Ovary (tissue), 9 donors: ENCODE data around the gene CHURC1. TPM values are rescaled to one million over a fixed set of nuclear protein-coding genes. Genes with fewer than 3 reads are reported as not detected.

Experiments used
- DNase-seq, 5 donors: peaks; one replicate each; pipeline ENCODE4 v3.0.0-alpha.2; 2019 to 2020
- H3K27ac ChIP-seq, 2 donors: fragments of 200-600 bp; one replicate each; pipeline versions ENCODE4 v1.5.1 to v1.8.0; 2019 to 2022
- H3K27me3 ChIP-seq: fragments of 200-600 bp; one replicate; pipeline ENCODE4 v1.8.0; 2022
- H3K36me3 ChIP-seq: fragments of 200-600 bp; sonication (generic); one replicate; pipeline ENCODE4 v1.5.1; 2019
- H3K4me1 ChIP-seq: one replicate; pipeline ENCODE4 v1.8.1; 2013; ENCODE audit warnings: mild to moderate bottlenecking, moderate library complexity; ENCODE audit not compliant: insufficient read depth
- H3K4me3 ChIP-seq: fragments of 200-600 bp; sonication (generic); one replicate; pipeline ENCODE4 v1.5.1; 2017
- H3K9me3 ChIP-seq, 2 donors: fragments of 200-600 bp in 1 of 2; sonication (generic) in 1 of 2; one replicate each; pipeline versions ENCODE4 v1.5.1 to v1.8.1; 2013 to 2019; ENCODE audit warnings: mild to moderate bottlenecking in 1 of 2, moderate library complexity in 1 of 2
- CTCF ChIP-seq, 3 donors: fragments of 450-650 bp in 2 of 3; fragments of 200-600 bp in 1 of 3; IDR thresholded peaks; one replicate each; pipeline versions ENCODE4 v1.5.1 to v1.8.0; 2016 to 2022; ENCODE audit warnings: antibody characterized with exemption in 3 of 3, mild to moderate bottlenecking in 1 of 3
- EP300 ChIP-seq: sonication (generic); formaldehyde crosslinking; IDR thresholded peaks from one replicate; pipeline ENCODE4 v1.6.1; 2017; ENCODE audit warnings: antibody characterized with exemption
- POLR2A ChIP-seq: fragments of 450-650 bp; IDR thresholded peaks from one replicate; pipeline ENCODE4 v1.6.1; 2017; ENCODE audit warnings: antibody characterized with exemption, mild to moderate bottlenecking, moderate library complexity
- WGBS, 3 donors: extraction: QIAGEN DNeasy Blood & Tissue Kit in 1 of 3; methylation state at CpG; one replicate each; pipeline versions ENCODE4 v1.1.5 to v1.1.7; 2013 to 2017; 5-methylcytosine and 5-hydroxymethylcytosine counted together
- intact Hi-C, 4 donors: fragments of 100-400 bp; cut with DNase I; formaldehyde crosslinking; loops; one replicate each; pipeline versions ENCODE4 v1.11.0 to v1.15.1; 2022 to 2023
- polyA plus RNA-seq, 2 donors: library from polyadenylated mRNA; stranded (reverse); fragments of 200-250 nt in 1 of 2; fragments of 350-450 nt in 1 of 2; fragmentation: Illumina TruSeq in 1 of 2; extraction: RNeasy Lipid Tissue Mini Kit (QIAGEN cat#74804) in 1 of 2; gene quantifications; one replicate each; pipeline ENCODE4 v1.2.3, GENCODE V29; 2013 to 2014
- total RNA-seq, 7 donors: library from RNA; depleted of rRNA in 2 of 7; stranded (reverse); fragments of >200 nt in 2 of 7; fragmentation: NEBNext Ultra II Directional in 3 of 7; extraction: Animal tissue kit (Norgen Biotek cat#: 25700) in 3 of 7; gene quantifications; one replicate each; pipeline versions ENCODE4 v1.1.0 to v1.2.4, GENCODE V29; 2016 to 2023
- donor health status: DM: no; HTN: no; CAD: no; lungs with moderate emphysema.
- donor health status: DM: no; HTN: no; CAD: no.
- donor health status: Bipolar disorder and iron deficiency.
- donor health status: DM: yes; HTN: yes; CAD: no.
- donor health status: DM: no; HTN: no; CAD: no.
- donor health status: DM: yes; HTN: yes; CAD: no.

CHURC1 gene
- total and polyA plus RNA-seq, 9 donors: 50.1 to 126 (median 66.8) TPM

- H3K4me3 ChIP-seq: no peak overlapping the region
- H3K4me1 ChIP-seq: no peaks in the 10 kb centered on the region
- 85 to 93% (median 86%) methylated on average over 4 of the region's 4 CpGs for WGBS, 3 donors
- intact Hi-C loops: no loop called here
- DNase-seq: no peak
- no peak overlapping the region for H3K27ac ChIP-seq
- no peaks in the 10 kb centered on the region for H3K36me3 ChIP-seq
- no peaks in the 10 kb centered on the region for H3K9me3 ChIP-seq
- H3K27me3 ChIP-seq: no peaks in the 10 kb centered on the region
- TF ChIP-seq EP300 (no peak), CTCF (IDR thresholded peaks at IDR 0.05) (no peak), POLR2A (no peak)
These were observed 22.9 kb upstream of the CHURC1 start for GRCh38 chr14:64891173-64891838.

GRCh38 chr14:64891839-64892375, 22.3 kb upstream of the CHURC1 start:
- no peak for DNase-seq
- Histone ChIP-seq H3K4me1 (no peaks in the 10 kb centered on the region), H3K4me3 (no peak overlapping the region), H3K36me3 (no peaks in the 10 kb centered on the region), H3K27me3 (no peaks in the 10 kb centered on the region), H3K9me3 (no peaks in the 10 kb centered on the region), H3K27ac (no peak overlapping the region)
- no peak for TF ChIP-seq EP300
- TF ChIP-seq CTCF (IDR thresholded peaks at IDR 0.05): no peak
- no peak for TF ChIP-seq POLR2A
- intact Hi-C loops: no loop called here
- 38 to 47% (median 44%) methylated on average over 2 of the region's 2 CpGs for WGBS, 3 donors

GRCh38 chr14:64899958-64900357, 14.3 kb upstream of the CHURC1 start:
- WGBS, 3 donors: 69 to 78% (median 70%) methylated on average over 1 of the region's 1 CpG

GRCh38 chr14:64906022-64906421, 8.2 kb upstream of the CHURC1 start:
- no peaks in the 10 kb centered on the region for H3K9me3 ChIP-seq
- no peak overlapping the region for H3K27ac ChIP-seq
- 51 to 63% (median 58%) methylated on average over 6 of the region's 6 CpGs for WGBS, 3 donors
- no peak overlapping the region for H3K4me3 ChIP-seq
- no peaks in the 10 kb centered on the region for H3K36me3 ChIP-seq
- no peak for TF ChIP-seq CTCF (IDR thresholded peaks at IDR 0.05)
- TF ChIP-seq EP300: no peak
- TF ChIP-seq POLR2A: no peak
- intact Hi-C loops: no loop called here
- no peaks in the 10 kb centered on the region for H3K27me3 ChIP-seq
- DNase-seq: no peak
- no peaks in the 10 kb centered on the region for H3K4me1 ChIP-seq

More at GRCh38 chr14:64899958-64900357, 14.3 kb upstream of the CHURC1 start:
- Histone ChIP-seq H3K4me1 (no peaks in the 10 kb centered on the region), H3K9me3 (no peaks in the 10 kb centered on the region), H3K4me3 (no peak overlapping the region), H3K27me3 (no peaks in the 10 kb centered on the region), H3K36me3 (no peaks in the 10 kb centered on the region), H3K27ac (no peak overlapping the region)
- TF ChIP-seq EP300 (no peak), POLR2A (no peak), CTCF (IDR thresholded peaks at IDR 0.05) (no peak)
- intact Hi-C loops: no loop called here
- DNase-seq: no peak
